GM18517 (cell line): ENCODE measurements around the gene FRMD4A.

Source experiments
- ATAC-seq: cut with Tn5 transposase; IDR thresholded peaks from one replicate; pipeline ENCODE4 v1.9.1; 2021; ENCODE audit warnings: mild to moderate bottlenecking, moderate library complexity; ENCODE audit not compliant: unreplicated experiment

FRMD4A gene

DNA sequence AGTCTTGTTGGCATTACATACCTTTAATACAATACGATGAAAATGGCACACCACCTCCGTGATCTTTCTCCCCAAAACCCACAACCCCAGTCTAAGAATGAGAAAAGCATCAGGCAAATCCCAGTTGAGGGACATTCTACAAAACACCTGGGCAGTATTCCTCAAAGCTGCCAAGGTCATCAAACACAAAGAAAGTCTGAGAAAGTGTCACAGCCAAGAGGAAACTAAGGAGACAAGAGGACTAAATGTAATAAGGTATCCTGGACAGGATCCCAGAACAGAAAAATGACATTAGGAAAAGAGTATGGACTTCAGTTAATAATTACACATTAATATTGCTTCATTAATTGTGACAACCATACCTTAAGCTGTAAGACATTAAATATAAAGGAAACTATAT, 14.5 kb upstream of the FRMD4A start:
- ATAC-seq = no peak

DNA sequence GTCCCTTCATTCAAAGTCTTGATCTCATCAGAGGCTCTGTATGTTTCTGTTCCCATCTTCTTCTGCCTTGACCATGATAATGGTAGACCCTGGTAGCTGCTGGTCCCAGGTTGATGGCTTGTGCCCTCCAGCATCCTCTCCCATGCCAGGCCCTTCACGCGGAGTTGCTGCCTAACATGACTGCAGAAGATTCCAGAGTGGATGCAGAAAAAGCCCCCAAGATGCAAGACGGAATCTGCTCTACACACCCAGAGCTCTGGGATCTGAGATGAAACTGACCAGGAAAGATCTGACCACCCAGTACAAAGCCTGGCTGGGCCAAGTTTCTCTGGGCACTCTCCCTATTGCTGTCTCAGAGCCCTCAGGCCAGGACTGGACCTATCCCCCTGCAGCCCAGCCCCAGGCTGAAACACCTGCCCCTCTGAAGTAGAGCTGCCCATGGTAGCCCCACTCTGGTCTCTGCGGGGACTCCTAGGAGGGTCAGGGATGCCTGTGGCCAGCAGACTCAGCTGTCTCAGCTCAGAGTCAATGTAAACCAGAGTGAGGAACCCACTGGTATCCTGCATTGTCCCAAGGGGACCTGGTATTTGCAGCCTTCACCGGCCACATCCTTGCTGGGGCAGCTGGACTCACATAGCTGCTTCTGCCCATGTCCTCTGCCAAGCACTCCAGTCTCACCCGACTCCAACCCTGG, 9.5 kb upstream of the FRMD4A start:
- ATAC-seq = no peak

DNA sequence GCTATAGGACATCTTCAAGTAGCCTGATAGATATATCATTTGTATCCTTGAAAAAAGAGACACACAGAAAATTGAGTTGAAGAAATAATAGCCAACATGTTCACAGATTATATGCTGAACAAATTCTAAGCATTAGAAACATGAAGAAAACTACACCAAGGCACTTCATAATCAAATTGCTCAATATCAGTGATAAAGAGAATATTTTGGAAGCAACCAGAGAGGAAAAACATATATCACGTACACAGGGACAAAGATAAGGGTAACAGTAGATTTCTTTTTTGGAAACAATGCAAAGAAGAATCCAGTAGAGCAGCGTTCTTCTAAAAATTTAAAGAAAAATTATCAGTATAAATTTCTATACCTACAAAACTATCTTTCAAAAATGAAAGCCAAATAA, 6.0 kb upstream of the FRMD4A start:
- ATAC-seq = no peak

DNA sequence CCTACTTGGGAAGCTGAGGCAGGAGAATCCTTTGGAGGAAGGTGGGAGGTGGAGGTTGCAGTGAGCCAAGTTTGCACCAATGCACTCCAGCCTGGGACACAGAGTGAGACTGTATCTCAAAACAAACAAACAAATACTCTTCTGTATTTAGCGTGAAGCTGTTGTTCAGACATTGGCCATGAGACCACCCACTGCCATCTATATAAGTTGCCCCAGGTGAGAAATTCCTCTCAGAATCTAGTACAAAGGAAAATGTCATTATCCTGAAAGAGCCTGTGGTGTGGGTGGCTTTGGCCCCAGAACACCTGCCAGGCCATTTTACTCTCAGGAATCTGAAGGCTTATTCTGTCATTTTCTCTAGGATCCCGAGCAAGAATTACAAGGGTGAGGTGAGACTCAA, 4.0 kb upstream of the FRMD4A start:
- no peak for ATAC-seq

DNA sequence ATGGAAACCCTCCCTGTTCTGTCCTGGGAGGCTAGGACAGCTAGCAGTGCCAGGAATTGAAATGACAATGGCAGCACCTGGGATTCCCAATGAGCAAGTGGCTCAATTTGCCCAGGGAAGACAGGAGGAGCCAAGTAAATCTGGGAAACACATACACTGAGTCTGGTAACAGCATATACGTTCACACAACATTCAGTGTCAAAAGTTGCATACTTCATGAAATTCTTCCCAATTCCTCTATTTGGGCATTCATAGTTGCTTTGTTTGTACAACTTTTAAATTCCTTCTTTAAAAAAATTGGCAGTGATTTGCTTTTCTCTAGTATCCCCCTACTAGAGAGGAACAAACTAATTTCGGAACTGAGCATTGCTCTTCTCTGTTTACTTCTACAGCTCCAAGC, 2.9 kb upstream of the FRMD4A start:
- no peak for ATAC-seq

DNA sequence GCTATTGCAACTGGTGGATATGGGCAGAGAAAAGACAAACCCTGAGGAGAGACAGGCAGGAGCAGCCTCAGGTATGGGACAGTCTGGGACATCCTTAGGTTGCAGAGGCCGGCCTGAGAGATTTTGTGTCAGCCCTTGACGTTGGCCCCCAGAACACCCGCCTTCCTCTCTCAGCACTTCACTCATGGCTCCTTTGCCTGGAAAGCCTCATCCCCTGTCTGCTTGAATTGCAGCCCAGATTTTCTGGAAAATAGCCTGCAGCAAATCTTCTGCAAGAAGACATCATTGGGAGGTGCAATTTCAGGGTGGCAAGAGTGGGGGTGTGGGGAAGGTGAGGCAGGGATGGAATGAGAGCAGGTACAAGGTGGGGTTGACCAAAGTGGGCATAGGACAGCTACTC, 2.2 kb upstream of the FRMD4A start:
- no peak for ATAC-seq

DNA sequence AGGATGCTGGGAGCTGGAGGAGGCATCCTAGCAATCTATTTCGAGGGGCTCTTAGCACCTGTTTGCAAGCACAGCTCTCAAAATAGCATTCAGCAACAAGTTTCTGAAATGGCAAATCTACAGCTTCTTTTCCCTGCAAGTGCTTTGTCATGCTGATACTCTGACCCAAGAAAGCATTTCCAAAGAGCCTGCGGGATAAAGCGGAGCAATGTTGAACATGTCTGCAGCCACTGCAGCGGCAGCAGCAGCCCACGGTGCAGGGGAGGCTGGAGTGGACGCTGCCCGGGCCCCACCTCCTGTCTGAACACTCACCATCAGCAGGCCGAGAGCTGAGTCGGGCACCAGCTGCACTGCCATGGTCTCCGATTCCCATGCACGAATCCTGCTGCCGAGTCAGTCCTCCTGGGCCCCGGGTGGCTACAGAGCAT, 964 bp downstream of the FRMD4A start:
- ATAC-seq = no peak

DNA sequence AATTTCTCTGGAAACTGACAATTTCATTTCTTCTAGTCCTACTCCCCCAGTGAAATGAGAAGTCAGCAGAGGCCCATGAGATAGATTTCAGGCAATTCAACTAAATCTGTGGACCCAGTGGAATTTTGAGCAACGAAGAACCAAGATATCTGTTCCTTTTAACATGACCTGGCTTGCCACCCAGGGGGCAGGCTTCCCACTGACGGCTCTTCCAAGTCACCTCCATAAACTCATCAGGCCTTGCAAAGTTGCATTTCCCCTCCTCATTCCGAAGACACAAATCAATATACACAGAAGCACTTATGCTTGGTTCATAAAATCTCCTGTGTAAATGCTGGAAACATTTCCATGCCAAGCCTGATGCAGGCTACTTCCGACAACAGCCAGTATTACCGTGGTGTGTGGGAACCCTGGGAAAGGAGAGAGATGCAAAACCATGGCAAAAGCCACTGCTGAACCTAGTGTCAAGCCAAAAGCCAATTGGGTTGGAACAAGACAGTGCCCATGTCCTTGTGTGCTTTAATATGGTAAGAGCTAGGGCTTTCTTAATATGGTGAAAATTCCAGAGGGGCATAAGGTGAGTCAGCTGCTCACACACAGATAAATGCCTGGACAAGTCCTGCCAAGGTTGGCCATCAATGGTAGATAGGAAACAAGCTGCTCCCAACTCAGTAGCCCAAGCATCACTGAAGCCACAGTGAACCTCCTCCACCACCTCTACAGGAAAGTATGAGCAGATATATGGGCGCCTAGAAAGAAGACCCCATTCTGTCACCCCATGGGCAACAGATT, 1.6 kb downstream of the FRMD4A start:
- ATAC-seq = no peak

DNA sequence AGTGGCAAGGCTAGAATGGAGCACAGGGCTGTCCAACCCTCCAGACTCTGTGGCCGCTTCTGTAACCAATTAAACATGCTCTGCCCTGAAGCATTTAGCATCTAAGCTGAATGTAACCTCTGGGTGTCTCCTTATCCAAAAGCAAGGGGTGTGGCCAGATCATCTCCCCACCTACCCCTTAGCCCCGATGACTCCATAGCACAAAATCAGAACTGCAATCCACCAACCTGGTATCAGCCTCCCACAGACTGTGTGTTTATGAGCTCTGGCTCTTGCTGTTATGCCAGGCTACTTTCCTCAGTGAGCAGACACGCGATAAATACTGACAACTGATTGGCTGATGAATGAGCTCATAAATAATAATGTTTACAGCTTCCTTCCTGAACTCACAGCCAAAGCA, 3.2 kb downstream of the FRMD4A start:
- no peak for ATAC-seq

DNA sequence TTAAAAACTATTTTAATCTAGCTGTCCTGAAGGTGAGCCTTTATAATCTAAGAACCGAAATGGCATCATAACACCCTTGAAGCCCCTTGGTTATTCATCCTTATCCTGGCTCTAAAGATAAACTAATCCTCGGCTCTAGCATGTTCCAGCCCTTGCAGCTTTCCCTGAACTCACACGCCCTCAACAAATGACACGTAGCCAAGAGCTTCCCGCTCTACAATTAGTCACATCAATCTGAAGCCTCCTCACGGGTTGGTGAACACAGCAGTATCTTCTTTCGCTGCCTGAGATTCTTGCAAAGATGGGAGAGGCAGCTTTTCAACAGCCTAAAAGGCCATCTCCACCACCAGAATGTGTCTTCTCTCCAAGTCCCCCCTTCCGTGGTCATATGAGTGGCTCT, 4.1 kb downstream of the FRMD4A start:
- ATAC-seq = no peak

DNA sequence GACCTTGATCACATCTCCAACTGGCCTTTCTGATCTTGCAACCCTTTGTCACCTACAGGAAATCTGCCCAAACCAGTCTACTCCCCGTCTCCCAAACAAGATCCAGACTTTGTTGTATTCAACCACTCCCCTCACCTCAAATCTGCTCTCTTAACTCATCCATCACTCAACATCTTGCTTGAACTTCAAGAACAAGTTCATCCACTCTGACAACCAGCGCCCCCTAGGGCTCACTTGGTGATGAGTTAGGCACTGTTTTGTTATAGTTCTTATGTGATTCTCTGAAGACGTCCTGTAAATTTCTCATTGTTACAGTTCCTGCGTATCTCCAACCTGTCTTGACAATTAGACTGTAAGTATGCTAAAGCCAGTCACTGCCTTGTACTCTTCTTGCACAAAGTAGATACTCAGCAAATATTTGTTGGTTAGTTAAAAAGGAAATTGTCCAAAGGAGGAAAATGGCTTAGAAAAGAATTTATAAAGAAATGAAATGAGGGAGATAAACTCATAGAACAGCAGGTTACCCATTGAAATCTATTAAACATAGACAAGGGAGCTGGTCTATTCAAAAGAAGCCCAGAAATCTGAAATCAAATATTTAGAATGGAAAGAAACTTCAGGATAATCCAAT, 5.3 kb downstream of the FRMD4A start:
- ATAC-seq = no peak

DNA sequence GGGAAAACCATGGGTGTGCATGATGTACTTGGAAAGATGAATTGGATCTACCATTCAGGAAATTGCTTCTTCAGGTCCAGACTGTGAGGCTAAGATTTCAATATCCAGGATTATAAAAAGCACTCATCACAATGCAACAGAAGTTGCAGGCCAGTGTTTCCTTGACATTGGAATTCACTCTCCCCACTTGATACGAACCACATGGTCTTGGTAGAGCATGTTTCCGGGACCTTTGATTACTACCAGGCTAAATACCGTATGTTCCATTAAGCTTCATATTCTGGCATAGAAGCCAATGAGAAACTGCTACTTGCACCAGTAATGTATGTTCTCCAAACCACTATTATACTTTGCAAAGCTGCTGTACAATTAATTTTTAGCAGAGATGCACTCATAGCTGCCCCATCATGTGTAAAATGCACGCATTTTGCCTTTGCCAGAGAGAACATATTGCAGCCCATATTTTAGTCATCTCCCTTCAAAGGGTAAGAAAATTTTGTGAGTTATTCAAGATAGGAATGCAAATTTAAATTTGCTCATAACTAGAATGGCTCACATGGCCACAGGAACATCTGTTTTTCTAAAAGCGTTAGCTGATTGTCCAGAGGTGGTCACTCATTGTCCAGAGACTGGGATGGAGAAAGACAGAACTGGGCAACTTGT, 8.1 kb downstream of the FRMD4A start:
- no peak for ATAC-seq

DNA sequence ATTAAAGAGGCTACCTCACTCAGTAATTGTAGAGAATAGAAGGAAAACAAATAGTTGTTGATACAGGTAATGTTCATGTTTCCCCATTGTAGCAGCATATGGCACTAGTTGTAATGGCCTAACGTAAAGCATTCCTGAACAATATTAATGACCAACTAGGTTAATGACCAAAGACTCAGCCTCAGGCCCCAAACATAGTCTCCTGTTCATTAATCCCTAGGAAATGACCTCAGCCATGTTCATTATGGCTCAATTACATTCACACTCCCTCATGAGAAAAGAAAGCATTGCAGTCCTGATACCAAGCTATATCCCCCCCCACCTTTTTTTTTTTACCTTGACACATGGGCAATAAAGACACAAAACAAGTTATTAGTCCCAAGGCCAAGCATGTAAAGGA, 12.7 kb downstream of the FRMD4A start:
- no peak for ATAC-seq

DNA sequence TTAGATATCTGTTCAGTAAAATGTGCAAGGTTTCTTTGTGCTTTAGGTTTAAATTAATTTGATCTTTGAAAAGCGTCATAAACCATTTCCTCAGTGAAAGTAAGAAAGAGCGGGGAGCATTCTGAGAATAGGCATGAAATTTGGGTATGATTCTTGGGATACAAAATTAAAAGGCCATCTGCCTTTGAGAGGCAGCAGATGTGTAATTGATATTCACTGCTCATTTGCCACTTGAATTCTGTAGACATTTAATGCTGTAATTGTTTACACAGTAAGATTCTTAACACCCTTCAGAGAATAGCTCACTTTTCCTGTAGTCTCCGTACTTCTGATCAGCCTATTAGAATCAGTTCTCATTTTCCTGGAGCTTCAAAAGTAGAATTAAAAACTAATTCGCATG, 18.7 kb downstream of the FRMD4A start:
- ATAC-seq = no peak

DNA sequence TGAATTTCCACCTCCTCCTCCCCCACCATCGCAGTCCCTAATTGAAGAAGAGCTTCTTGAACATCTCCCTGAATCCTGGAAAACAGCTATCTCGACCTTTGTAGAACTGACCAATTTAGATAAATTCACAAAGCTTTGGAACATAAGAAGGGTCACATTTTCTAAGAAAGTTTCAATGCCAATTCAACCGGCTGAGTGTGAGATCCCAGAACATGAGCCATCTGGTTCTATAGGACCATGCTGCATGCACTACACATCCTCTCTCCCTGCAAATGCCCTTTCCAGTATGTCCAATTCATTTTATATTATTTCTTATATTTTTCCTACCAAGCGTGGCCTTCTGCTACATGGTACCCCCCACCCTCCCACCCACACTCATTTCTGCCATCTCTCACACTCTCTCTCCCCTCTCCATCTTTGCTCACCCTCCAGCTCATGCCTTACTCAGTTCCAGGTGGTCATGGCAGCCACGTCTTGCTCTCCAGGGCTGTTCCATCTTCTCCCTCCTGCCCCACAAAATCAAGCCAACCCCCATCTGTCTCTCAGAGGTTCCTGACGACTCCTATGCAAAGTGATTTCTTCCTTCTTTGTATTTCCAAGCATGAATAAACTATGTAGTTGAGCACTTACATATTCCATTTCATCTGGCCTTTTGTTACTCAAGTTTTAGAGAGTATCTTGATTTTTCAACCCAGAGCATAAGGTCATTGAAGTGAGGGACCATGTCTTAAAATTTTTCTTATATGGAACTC, 19.3 kb downstream of the FRMD4A start:
- no peak for ATAC-seq

DNA sequence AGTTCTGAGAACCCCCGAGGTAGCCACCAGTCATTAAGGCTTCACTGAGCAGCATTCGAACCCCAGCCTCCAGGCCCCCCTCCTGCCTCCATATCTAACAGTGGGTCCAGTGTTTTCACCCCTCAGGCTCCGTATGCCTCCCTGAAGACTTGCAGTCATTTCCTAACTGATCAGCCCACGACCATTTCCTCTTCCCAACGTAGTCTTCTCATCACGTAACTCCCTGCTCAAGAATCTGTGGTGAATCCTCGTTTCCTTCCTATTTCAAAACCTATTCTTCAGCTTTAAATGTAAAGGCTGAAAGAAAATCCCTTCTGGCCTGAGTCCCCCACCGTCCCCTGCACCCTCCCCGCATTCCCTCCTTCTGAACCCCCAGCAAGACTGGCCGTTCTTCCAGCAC, 21.1 kb downstream of the FRMD4A start:
- ATAC-seq = no peak

DNA sequence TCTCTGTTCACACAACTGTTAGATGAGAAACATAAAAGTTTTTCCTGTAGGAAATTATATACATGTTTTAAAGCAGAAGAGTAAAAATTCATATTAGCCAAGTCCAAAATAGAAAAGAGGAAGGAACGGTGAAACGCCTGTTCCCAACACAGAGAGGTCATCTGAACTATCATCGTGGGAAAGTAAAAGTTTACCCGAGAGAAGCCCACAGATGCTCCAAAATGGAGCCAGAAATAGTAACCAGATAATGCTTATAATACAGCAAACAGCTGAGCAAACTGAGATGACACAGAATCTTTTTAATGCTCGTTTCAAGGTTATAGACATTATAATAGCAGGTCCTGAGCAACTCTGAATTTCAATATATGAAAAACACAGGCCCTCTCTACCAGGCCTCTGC, 24.5 kb downstream of the FRMD4A start:
- ATAC-seq = no peak

DNA sequence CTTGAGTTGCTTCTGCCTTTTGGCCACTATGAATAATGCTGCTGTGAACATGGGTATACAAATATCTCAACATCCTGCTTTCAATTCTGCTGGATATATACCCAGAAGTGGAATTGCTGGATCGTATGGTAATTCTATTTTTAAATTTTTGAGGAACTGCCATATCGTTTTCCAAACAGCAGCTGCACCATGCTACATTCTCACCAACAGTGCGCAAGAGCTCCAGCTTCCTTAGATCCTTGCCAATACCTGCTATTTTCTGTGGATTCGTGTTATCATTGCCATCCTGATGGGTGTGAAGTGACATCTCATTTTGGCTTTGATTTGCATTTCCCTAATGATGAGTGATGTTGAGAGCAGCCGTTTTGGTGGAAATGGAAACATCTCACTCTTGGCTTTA, 26.7 kb downstream of the FRMD4A start:
- no peak for ATAC-seq

DNA sequence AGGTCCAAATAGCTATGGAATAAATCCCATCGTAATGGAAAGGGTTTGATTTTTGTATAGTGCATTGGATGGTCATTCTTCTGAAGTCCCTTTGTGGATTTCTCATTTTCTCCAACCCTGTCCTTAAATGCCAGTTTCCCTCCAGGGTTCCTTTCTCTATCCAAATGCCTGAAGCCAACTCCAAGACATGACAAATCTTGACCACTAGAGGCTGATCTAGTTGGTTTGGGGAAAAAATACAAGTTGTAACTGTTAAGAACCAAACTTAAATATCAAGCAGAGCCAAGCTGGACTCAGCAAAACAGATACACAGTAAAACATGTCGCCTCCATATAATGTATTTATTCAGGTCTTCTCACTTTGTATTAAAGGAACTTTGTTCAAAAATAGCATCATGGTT, 28.7 kb downstream of the FRMD4A start:
- ATAC-seq = no peak

DNA sequence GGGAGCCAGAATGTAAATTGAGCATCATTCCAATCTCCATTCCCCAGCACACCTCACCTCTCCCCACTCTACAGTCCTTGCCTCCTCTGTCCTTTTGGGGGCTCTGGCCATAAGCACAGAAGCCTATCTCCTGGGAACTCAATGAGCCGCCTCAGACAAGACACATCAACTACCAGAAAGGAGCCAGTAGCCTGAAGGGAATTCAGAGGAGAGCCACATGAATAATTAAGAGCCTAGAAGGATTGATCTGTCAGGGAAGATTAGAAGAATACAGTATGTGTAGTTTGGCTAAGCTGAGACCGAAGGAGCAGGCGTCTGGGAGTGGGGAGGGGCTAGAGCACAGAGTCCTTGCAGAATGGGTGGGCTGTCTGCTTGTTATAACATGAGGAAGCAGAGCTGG, 31.2 kb downstream of the FRMD4A start:
- ATAC-seq = no peak
